ENCODE results near the gene HMCN2.

The HMCN2 gene

GRCh38 chr9:130309689-130310455 lies 44.3 kb downstream of the HMCN2 start:
- DNase-seq = no peak

GRCh38 chr9:130310456-130310855 lies 44.9 kb downstream of the HMCN2 start:
- DNase-seq = no peak

GRCh38 chr9:130311003-130311402 lies 45.4 kb downstream of the HMCN2 start:
- DNase-seq = no peak

- no peak for DNase-seq
These were observed 46.0 kb downstream of the HMCN2 start for GRCh38 chr9:130311408-130312140.

- DNase-seq = no peak
These were observed 47.7 kb downstream of the HMCN2 start for GRCh38 chr9:130313103-130313858.

GRCh38 chr9:130315446-130316226 lies 50.1 kb downstream of the HMCN2 start:
- no peak for DNase-seq

- DNase-seq = no peak
These were observed 50.9 kb downstream of the HMCN2 start for GRCh38 chr9:130316430-130316829.

- DNase-seq = no peak
These were observed 53.7 kb downstream of the HMCN2 start for GRCh38 chr9:130319300-130319699.

GRCh38 chr9:130319944-130320712 lies 54.6 kb downstream of the HMCN2 start:
- DNase-seq = no peak

GRCh38 chr9:130320723-130321481 lies 55.3 kb downstream of the HMCN2 start:
- peak; percentile 57 for DNase-seq

- no peak for DNase-seq
These were observed 56.0 kb downstream of the HMCN2 start for GRCh38 chr9:130321539-130321938.

- no peak for DNase-seq
These were observed 57.6 kb downstream of the HMCN2 start for GRCh38 chr9:130323051-130323745.

GRCh38 chr9:130325921-130326320 lies 60.4 kb downstream of the HMCN2 start:
- DNase-seq = no peak

- DNase-seq = no peak
These were observed 61.7 kb downstream of the HMCN2 start for GRCh38 chr9:130327070-130327780.

GRCh38 chr9:130327781-130328348 lies 62.3 kb downstream of the HMCN2 start:
- DNase-seq = no peak

- DNase-seq = no peak
These were observed 62.8 kb downstream of the HMCN2 start for GRCh38 chr9:130328349-130328801.

GRCh38 chr9:130329061-130329460 lies 63.5 kb downstream of the HMCN2 start:
- DNase-seq = no peak

- DNase-seq = no peak
These were observed 64.8 kb downstream of the HMCN2 start for GRCh38 chr9:130330202-130330862.

GRCh38 chr9:130331061-130331460 lies 65.5 kb downstream of the HMCN2 start:
- no peak for DNase-seq

Data from NCI-H226 (cell line).